ENCODE measurements around the gene ARL15. TPM values are rescaled to one million over a fixed set of nuclear protein-coding genes. Genes with fewer than 3 reads are reported as not detected.

The ARL15 gene
- total RNA-seq, 1 donor from 2014 or later, result 74.4 TPM

DNA sequence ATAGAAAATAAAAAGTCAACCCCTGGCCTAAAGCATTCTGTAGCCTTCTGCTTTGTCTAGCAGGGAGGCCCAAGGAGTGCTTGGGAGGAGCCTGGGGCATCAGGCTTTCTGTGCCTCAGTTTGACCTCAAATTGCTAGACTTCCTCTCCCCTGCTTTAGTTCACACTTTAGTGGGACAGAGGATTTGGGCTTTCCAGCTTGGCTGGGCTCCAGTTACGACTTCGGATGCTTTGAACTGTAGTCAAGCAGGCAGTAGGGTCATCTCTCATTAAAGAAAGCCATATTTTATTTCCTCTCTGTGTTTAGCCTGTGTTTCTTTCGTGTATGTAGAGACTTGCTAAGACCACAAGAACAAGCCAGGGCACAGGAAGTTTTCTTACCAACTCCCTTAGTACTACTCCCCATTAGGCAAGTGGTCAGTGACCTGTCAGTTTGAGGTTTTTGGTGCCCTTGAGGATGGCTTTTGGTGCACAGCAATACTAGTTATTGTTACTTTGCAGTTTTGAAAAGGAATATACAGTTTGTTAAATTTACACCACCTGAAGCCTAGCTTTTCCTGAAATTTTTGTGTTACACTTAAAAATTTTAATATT, 415.2 kb downstream of the ARL15 start:
- no peak for DNase-seq (ENCODE audit: extremely low spot score in 2 of 2)

DNA sequence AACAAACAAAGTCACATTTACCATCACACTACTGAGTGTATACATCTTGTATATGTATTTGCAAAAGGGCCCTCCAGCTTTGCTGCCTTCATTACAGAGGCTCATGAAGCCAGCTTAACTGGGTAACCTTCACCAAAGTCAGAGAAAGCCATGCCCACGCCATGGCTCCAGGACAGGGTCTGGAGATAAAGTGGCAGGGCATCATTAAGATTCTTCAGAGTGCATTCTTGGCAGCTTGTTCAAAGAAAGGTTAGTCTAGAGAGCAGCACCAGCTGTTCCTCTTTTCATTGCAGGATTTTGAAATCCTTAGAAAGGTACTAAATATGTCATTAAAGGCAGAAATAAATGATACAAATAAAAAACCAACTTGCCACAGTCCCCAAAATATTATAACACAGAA, 416.7 kb downstream of the ARL15 start:
- H3K27ac ChIP-seq, result no peak overlapping the region
- TF ChIP-seq POLR2AphosphoS5 (IDR thresholded peaks at IDR 0.05; ENCODE audit: insufficient read depth in 1 of 2, low read depth in 1 of 2) (no peak), POLR2A (IDR thresholded peaks at IDR 0.05) (no peak)
- TF ChIP-seq, protein P1, sequence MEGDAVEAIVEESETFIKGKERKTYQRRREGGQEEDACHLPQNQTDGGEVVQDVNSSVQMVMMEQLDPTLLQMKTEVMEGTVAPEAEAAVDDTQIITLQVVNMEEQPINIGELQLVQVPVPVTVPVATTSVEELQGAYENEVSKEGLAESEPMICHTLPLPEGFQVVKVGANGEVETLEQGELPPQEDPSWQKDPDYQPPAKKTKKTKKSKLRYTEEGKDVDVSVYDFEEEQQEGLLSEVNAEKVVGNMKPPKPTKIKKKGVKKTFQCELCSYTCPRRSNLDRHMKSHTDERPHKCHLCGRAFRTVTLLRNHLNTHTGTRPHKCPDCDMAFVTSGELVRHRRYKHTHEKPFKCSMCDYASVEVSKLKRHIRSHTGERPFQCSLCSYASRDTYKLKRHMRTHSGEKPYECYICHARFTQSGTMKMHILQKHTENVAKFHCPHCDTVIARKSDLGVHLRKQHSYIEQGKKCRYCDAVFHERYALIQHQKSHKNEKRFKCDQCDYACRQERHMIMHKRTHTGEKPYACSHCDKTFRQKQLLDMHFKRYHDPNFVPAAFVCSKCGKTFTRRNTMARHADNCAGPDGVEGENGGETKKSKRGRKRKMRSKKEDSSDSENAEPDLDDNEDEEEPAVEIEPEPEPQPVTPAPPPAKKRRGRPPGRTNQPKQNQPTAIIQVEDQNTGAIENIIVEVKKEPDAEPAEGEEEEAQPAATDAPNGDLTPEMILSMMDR (IDR thresholded peaks at IDR 0.05), result no peak
- no peak overlapping the region for H3K4me3 ChIP-seq
- no peaks in the 10 kb centered on the region for H3K36me3 ChIP-seq
- DNase-seq (ENCODE audit: extremely low spot score in 2 of 2), result no peak
- H3K9me3 ChIP-seq, result no peaks in the 10 kb centered on the region
- no peaks in the 10 kb centered on the region for H3K27me3 ChIP-seq
- intact Hi-C loops (cut with DNase I), result no loop called here
- H3K4me1 ChIP-seq, result no peaks in the 10 kb centered on the region

More for the DNA sequence above, 415.2 kb downstream of the ARL15 start:
- Histone ChIP-seq H3K27me3 (no peaks in the 10 kb centered on the region), H3K4me1 (no peaks in the 10 kb centered on the region), H3K4me3 (no peak overlapping the region), H3K36me3 (no peaks in the 10 kb centered on the region), H3K9me3 (no peaks in the 10 kb centered on the region), H3K27ac (no peak overlapping the region)
- intact Hi-C loops (cut with DNase I), result no loop called here
- TF ChIP-seq POLR2A (IDR thresholded peaks at IDR 0.05) (no peak), POLR2AphosphoS5 (IDR thresholded peaks at IDR 0.05; ENCODE audit: insufficient read depth in 1 of 2, low read depth in 1 of 2) (no peak)
- TF ChIP-seq, protein P1 (IDR thresholded peaks at IDR 0.05), result no peak

DNA sequence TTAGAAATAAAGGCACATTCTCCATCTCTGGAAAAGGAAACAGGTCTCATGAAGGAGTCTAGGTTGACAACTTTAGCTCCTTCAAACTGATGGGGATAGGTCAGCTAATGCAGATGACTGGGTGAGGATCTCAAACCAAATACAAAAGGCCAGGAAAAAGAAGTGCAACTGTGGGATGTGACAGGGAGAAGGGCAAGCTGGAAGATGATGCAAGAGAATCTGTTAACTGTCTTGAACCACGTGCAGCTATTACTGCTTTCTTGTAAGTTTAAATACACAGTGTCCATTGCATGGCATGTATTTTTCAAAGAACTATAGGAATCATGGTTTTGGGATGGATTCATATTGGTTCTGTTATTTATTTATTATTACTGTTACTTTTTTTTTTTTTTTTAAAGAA, 418.1 kb downstream of the ARL15 start:
- intact Hi-C loops (cut with DNase I), result no loop called here
- Histone ChIP-seq H3K27ac (no peak overlapping the region), H3K4me3 (no peak overlapping the region), H3K36me3 (no peaks in the 10 kb centered on the region), H3K27me3 (no peaks in the 10 kb centered on the region), H3K9me3 (no peaks in the 10 kb centered on the region), H3K4me1 (no peaks in the 10 kb centered on the region)
- no peak for TF ChIP-seq POLR2A (IDR thresholded peaks at IDR 0.05)
- TF ChIP-seq, protein P1 (IDR thresholded peaks at IDR 0.05), result no peak
- no peak for DNase-seq (ENCODE audit: extremely low spot score in 2 of 2)

DNA sequence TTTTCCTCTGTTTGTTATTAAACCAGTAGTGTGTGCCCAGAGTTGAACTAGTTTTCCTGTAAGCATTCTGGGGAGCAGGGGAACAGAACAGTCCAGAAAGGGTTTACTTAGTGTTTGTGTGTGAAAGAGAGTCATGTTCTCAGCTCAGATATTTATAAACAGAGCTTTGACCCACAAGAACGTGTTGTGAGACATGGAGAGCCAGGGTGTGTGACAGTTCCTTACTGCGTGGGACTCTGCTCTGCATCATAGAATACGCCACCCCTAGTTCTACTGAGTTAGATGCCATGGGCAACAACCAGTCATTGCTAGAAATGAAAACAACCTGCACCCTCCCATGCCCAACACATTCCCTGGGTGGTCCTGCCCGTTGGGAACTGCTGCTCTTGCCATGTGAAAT, 419.2 kb downstream of the ARL15 start:
- no peaks in the 10 kb centered on the region for H3K27me3 ChIP-seq
- H3K9me3 ChIP-seq, result no peaks in the 10 kb centered on the region
- H3K4me3 ChIP-seq, result no peak overlapping the region
- TF ChIP-seq POLR2AphosphoS5 (IDR thresholded peaks at IDR 0.05; ENCODE audit: insufficient read depth in 1 of 2, low read depth in 1 of 2) (no peak), POLR2A (IDR thresholded peaks at IDR 0.05) (no peak)
- TF ChIP-seq, protein P1 (IDR thresholded peaks at IDR 0.05), result no peak
- no peak overlapping the region for H3K27ac ChIP-seq
- no peak for DNase-seq (ENCODE audit: extremely low spot score in 2 of 2)
- intact Hi-C loops (cut with DNase I), result no loop called here
- no peaks in the 10 kb centered on the region for H3K36me3 ChIP-seq
- H3K4me1 ChIP-seq, result no peaks in the 10 kb centered on the region

DNA sequence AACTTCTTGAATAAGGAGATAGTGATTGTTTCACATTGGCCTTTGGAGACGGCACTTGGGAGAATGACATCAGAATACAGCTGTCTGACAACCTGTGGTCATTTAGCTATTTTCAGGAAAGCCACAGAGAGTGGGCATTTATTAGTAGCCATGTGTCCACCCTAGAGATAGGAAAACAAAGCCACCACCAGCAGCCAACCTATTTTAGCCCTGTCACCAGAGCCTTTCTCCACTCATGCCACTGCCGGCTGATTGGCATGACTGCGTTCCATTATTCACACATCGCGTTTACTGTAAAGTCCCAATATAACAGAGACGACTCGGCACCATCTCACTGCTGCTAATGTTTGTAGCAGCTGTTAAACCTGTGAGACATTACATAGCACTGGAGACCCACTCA, 419.9 kb downstream of the ARL15 start:
- Histone ChIP-seq H3K36me3 (no peaks in the 10 kb centered on the region), H3K27ac (no peak overlapping the region), H3K9me3 (no peaks in the 10 kb centered on the region), H3K4me1 (no peaks in the 10 kb centered on the region), H3K27me3 (no peaks in the 10 kb centered on the region), H3K4me3 (no peak overlapping the region)
- DNase-seq (ENCODE audit: extremely low spot score in 2 of 2), result no peak
- intact Hi-C loops (cut with DNase I), result no loop called here
- TF ChIP-seq, protein P1 (IDR thresholded peaks at IDR 0.05), result no peak
- TF ChIP-seq POLR2A (IDR thresholded peaks at IDR 0.05), result no peak
- TF ChIP-seq POLR2AphosphoS5 (IDR thresholded peaks at IDR 0.05; ENCODE audit: insufficient read depth in 1 of 2, low read depth in 1 of 2), result no peak

Data from vagina (tissue), 2 donors.